HG03039 (cell line): ENCODE data around the gene CNTNAP5.
A peak's percentile ranks its signal among the peaks of the same experiment; 100 is the strongest.

ENCODE experiments used
- ATAC-seq: cut with Tn5 transposase; IDR thresholded peaks from one replicate; pipeline ENCODE4 v1.9.1; 2021; ENCODE audit warnings: mild to moderate bottlenecking, moderate library complexity; ENCODE audit not compliant: unreplicated experiment

The CNTNAP5 gene

DNA sequence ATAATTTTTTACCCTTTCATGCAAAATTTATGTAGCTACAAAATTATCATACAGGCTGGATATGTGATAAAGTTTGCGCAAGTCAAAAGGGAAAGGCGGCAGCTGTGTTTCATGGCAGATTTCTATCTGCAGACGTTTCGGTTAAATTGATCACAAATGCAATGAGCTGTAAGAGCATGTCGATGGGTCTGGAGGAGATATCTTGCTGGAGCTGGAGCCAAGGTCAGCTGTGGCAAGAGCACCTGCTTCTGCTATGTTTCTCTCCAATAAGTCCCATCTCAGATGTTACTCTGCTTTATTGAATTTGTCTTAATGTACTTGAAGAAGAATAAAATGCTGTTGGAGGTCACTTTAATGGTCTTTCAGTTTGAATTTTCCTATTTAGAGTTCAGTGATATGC lies 749.7 kb downstream of the CNTNAP5 start:
- no peak for ATAC-seq

DNA sequence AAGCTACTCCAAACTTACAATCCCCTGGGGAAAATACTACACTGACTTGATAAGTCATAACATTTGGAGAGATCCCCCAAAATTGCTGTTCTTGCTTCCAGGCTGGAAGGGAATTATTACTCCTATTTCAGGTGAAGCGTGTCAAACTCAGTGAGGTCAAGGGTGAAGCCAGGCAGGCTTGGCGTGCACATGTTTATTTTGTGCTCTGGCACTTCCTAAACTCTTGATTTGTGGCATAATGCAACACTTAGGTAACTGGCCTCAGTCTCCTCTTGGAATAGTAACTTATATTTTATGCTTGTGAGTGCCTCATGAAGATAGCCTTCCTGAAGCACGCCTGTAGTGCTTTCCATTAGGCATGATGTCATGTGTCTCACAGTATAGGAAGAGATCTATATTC lies 751.2 kb downstream of the CNTNAP5 start:
- ATAC-seq = no peak

DNA sequence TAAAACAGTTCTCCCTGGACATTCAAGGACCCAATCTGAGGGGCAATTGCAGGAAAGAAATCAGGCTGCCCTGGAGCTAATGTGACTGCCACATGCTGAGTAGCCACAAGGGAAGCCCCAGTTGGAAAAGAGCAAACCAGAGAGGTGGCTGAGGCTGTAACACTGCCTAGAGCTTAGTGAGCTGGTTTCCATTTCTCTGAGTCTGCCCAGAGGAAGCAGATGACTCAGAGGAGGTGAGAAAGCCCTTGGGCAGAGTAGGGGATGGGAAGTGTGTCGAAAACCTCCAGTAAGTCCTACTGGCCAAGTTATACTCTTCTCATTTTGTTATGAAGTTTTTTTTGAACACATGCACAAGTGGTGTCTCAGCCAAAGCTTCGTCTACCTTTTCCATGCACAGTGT lies 753.0 kb downstream of the CNTNAP5 start:
- no peak for ATAC-seq

- ATAC-seq = no peak
Observed at GRCh38 chr2:124796647-124797046, 771.6 kb downstream of the CNTNAP5 start.

- no peak for ATAC-seq
Observed at GRCh38 chr2:124797049-124797448, 772.0 kb downstream of the CNTNAP5 start.

DNA sequence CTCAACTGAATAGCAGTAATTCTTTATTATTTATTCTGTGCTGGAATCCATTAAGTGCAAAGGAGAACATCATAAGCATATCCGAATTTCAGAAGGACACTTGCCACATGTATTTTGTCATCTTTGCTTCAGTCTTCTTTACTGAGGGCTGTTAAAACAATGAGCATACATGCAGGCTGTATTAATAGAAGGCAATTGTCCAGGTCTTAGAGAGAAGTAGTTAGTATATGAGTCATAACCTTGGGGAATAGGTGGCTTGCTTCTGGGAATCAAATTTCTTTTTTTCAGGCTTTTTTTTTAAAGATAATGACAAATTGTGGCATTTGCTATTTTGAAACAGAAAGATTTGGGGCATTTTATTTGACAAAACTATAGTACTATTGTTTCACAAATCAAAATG lies 773.5 kb downstream of the CNTNAP5 start:
- ATAC-seq = no peak

GRCh38 chr2:124804014-124804940 lies 779.2 kb downstream of the CNTNAP5 start:
- peak; percentile 62 for ATAC-seq

GRCh38 chr2:124805060-124805459 lies 780.0 kb downstream of the CNTNAP5 start:
- ATAC-seq = peak; percentile 51

GRCh38 chr2:124810132-124810531 lies 785.0 kb downstream of the CNTNAP5 start:
- ATAC-seq = no peak

- ATAC-seq = no peak
Observed at GRCh38 chr2:124814968-124815745, 790.1 kb downstream of the CNTNAP5 start.

DNA sequence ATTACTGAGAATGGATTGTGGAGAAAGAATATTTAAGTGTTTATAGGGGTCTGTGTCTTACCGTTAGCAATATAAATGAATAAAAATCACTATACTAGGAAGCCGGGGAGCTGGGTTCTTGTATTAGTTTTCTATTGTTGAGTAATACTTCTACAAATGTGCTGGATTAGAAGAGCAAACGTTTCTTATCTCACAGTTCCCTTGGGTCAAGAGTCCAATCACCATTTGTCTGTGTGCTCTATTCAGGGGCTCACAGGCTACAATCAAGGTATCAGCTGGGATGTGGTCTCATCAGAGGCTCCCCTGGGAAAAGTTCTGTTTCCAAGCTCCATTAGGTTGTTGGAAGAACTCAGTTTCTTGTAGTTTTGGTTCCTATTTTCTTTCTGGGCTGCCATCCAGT lies 790.9 kb downstream of the CNTNAP5 start:
- ATAC-seq = no peak

GRCh38 chr2:124822516-124822915 lies 797.4 kb downstream of the CNTNAP5 start:
- ATAC-seq = no peak

GRCh38 chr2:124824441-124824840 lies 799.4 kb downstream of the CNTNAP5 start:
- no peak for ATAC-seq

DNA sequence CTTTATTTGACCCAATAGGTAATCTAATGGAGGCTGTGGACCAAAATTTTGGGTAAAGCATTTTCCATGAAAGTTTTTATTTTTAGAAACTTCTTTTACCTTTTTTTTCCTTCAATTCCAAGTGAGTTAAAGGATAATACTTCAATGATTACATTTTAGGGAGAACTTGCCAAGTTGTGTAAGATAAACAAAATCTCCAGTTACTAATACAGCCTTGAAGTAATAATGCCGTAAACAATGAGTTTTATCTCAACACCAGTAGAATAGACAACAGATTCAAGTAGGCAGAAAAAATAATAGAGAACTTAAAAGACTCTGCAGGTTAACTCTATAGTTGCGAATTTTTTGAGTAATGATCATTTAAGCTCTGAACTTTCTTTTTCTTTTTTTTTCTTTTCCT lies 807.4 kb downstream of the CNTNAP5 start:
- no peak for ATAC-seq

- ATAC-seq = no peak
Observed at GRCh38 chr2:124834331-124834730, 809.2 kb downstream of the CNTNAP5 start.

- no peak for ATAC-seq
Observed at GRCh38 chr2:124835331-124835730, 810.2 kb downstream of the CNTNAP5 start.

- ATAC-seq = no peak
Observed at GRCh38 chr2:124836416-124836815, 811.3 kb downstream of the CNTNAP5 start.

GRCh38 chr2:124837496-124837895 lies 812.4 kb downstream of the CNTNAP5 start:
- no peak for ATAC-seq

GRCh38 chr2:124838406-124838805 lies 813.3 kb downstream of the CNTNAP5 start:
- ATAC-seq = no peak

DNA sequence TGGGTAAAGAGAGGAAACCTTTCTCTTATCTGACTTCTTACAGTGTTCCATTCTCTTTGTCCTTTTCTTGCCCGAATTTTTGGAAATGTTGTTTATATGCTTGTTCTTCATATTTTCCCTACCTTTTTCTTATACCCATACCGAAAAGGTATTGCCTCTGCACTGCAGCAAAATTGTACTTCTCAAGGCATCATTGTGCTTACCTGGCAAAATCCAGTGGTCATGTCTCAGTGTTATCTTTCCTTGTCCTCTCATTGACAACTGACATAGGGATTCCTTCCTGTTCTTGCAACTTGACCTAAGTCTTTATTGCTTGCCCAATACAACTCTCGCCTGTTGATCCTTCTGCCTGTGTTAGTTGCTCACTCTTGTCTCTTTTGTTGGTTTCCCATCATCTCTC lies 842.2 kb downstream of the CNTNAP5 start:
- ATAC-seq = no peak

GRCh38 chr2:124874219-124874618 lies 849.1 kb downstream of the CNTNAP5 start:
- ATAC-seq = no peak

- ATAC-seq = no peak
Observed at GRCh38 chr2:124874676-124875075, 849.6 kb downstream of the CNTNAP5 start.
